Activated CD4-positive, CD25-positive, alpha-beta regulatory T cell treated with anti-CD3 and anti-CD28 coated beads, Interleukin-2, amount 50 U/mL, for 16 hours (primary cell): ENCODE measurements around the gene TENT4A.

Experiments
- DNase-seq: peaks from one replicate; pipeline ENCODE4 v3.0.0-alpha.2; 2020; ENCODE audit warnings: low read depth, low spot score

Gene TENT4A

DNA sequence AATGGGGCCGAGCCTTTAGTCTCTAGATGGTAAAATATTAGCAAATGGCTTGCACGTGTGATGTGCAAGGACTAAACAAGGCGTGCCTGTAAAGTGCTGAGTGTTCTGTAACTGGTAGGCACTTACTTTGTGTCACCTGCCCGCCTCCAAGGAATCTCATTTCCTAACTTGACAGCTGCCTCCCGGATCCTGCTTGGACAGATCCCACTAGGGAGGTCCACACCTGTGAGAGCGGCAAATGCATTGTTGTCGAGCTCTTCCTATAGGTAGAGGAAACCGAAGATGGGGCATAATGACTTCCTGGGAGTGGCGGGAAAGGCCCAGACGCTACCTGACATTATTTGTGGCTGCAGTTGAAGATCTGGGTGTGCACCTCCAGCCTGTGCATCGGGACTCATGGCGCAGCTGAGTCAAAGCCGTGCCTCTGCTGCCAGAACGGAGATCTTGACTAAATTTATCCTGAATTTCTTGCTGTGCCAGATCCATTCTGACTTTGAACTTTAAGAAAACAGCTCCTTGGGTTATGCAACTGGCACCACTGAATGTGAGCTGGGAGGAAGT is 79.8 kb downstream of the TENT4A start:
- no peak for DNase-seq

- DNase-seq: no peak
Measured at GRCh38 chr5:6801236-6801635, 88.0 kb downstream of the TENT4A start.

DNA sequence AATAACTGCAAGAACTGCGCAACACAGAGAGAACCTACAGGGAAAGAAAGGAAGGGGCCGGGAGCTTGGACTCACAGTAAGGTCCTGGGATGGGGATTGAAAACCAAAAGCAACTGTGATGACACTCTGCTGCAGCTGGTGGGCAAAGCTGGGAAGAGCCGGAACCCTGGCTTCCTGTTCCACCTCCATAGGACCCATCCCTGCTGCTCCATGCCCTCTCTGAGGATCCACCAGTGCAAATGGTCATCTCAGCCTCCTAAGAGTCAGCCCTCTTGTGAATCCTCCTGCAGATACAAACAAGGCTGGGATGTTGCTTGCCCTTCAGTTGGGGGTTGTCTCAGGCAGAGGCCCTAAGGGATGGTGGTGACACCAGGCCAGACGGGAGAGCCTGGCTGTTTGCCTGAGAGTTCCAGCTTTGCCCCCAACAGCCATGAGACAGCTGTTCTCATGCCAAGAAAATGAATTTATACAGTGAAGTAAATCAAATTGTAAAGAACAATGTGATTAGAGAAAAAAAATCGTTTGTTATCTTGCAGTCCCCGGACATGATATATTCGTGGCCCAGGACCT is 90.8 kb downstream of the TENT4A start:
- no peak for DNase-seq

DNA sequence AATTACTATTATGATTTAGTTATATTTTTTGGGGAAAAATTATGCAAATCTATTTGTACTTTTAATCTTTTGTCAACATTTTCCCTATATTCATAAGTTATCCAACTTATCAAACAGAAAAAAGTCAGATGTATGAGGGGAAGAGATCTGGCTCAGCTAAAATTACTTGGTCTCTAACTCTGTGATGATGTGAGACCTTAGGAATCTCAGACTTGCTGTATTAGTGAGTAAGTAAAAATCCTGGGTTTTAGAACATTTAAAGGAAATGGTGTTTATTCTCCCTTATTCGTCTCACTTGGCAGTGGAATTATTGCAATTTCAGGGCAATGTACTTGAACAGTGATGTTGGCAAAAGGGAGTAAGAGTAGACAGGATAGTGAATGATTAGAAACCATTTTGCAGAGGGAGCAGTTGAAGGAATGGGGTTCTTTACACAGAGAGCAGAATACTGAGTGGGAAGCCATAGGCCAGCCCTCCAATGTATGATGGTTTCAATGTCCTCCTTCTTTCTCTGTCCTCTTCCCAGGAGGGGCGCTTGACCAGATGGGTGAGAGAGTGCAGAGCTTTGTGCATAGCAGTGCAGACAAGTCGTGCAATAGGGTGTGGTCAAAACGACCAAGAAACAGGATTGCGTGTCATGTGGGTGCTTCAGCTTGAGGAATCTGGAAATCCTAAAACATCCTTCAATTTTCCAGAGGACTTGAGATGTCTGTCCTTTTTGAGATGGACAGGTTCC is 91.7 kb downstream of the TENT4A start:
- no peak for DNase-seq

- no peak for DNase-seq
Measured at GRCh38 chr5:6805841-6806240, 92.6 kb downstream of the TENT4A start.
